HepG2 (cell line): ENCODE measurements around the gene MRPL36. TPM values are rescaled to one million over a fixed set of nuclear protein-coding genes. Genes with fewer than 3 reads are reported as not detected.

Experiments
- HNRNPK ChIP-seq: fragments of 200-400 bp; formaldehyde crosslinking; IDR thresholded peaks from 2 replicates; pipeline ENCODE4 v1.6.1; 2018; ENCODE audit warnings: low read length, low read depth, moderate library complexity, mild to moderate bottlenecking; ENCODE audit not compliant: poor library complexity, severe bottlenecking
- MEF2D ChIP-seq: sonication (generic); formaldehyde crosslinking; IDR thresholded peaks from 2 replicates; pipeline ENCODE4 v1.5.1; 2020; ENCODE audit warnings: mild to moderate bottlenecking, missing genetic modification reagents
- PTBP1 ChIP-seq: fragments of 200-400 bp; formaldehyde crosslinking; IDR thresholded peaks from 2 replicates; pipeline ENCODE4 v1.6.1; 2018; ENCODE audit warnings: low read length, low read depth; ENCODE audit not compliant: poor library complexity, severe bottlenecking
- RAD51 ChIP-seq: fragments of 450-650 bp; IDR thresholded peaks from 2 replicates; pipeline ENCODE4 v1.6.1; 2016; ENCODE audit warnings: borderline replicate concordance
- TCF7L2 ChIP-seq: IDR thresholded peaks from 2 replicates; pipeline ENCODE4 v1.6.1; 2011; ENCODE audit warnings: mild to moderate bottlenecking, low read depth, low read length, moderate library complexity
- TFE3 ChIP-seq: IDR thresholded peaks from 2 replicates; pipeline ENCODE4 v1.6.1; 2016
- ZFP91 ChIP-seq: sonication (generic); formaldehyde crosslinking; IDR thresholded peaks from 2 replicates; pipeline ENCODE4 v1.9.0; 2022; ENCODE audit warnings: missing genetic modification reagents, mild to moderate bottlenecking, borderline replicate concordance
- ZNF407 ChIP-seq: sonication (generic); formaldehyde crosslinking; IDR thresholded peaks from one replicate; pipeline ENCODE4 v1.5.1; 2020; ENCODE audit warnings: mild to moderate bottlenecking, missing genetic modification reagents; ENCODE audit errors: not compliant biosample characterization
- polyA plus RNA-seq, 8 experiments: library from polyadenylated mRNA; depleted of rRNA in 3 of 8; stranded (reverse) in 7 of 8; unstranded in 1 of 8; fragments of >200 nt; fragmentation: Illumina TruSeq in 4 of 8; extraction: Trizol in 4 of 8; gene quantifications; 2 replicates each; pipeline versions ENCODE4 v1.2.1 to v1.2.3, GENCODE V29; 2011 to 2016; ENCODE audit warnings: low read depth in 4 of 8, missing spikeins in 1 of 8, mixed read lengths in 1 of 8; ENCODE audit not compliant: insufficient read depth in 1 of 8
- total RNA-seq, 5 experiments: library from RNA; depleted of rRNA; stranded (reverse); fragments of >200 nt; fragmentation: Illumina TruSeq; extraction: Trizol; gene quantifications; 2 replicates each; pipeline ENCODE4 v1.2.3, GENCODE V29; 2016; ENCODE audit warnings: low read depth in 1 of 5
- TF ChIP-seq, protein P1 (sequence below), 2 experiments: IDR thresholded peaks; 2 replicates each; pipeline ENCODE4 v1.6.1; 2011 to 2012; ENCODE audit warnings: low read length in 2 of 2, borderline replicate concordance in 1 of 2, low read depth in 1 of 2, mild to moderate bottlenecking in 1 of 2, moderate library complexity in 1 of 2

Gene MRPL36
- total and polyA plus RNA-seq, 2 of the 13 experiments (the other 11 are each of a cell fraction or from before 2014, with no cell fraction given) = 71.3 to 113 TPM

GRCh38 chr5:1801222-1801966 lies 1.8 kb upstream of the MRPL36 start, which contains the start of gene NDUFS6 (continued):
- TF ChIP-seq ZFP91 (CRISPR knock-in tag) (peak; percentile 87), RAD51 (no peak), MEF2D (CRISPR knock-in tag) (peak; percentile 59; the same call in 1 of the 2 replicates), TFE3 (peak; percentile 55; the same call in 1 of the 2 replicates), TCF7L2 (no peak), HNRNPK (no peak), ZNF407 (CRISPR knock-in tag) (peak; percentile 52), PTBP1 (peak; percentile 60)
- TF ChIP-seq, protein P1, sequence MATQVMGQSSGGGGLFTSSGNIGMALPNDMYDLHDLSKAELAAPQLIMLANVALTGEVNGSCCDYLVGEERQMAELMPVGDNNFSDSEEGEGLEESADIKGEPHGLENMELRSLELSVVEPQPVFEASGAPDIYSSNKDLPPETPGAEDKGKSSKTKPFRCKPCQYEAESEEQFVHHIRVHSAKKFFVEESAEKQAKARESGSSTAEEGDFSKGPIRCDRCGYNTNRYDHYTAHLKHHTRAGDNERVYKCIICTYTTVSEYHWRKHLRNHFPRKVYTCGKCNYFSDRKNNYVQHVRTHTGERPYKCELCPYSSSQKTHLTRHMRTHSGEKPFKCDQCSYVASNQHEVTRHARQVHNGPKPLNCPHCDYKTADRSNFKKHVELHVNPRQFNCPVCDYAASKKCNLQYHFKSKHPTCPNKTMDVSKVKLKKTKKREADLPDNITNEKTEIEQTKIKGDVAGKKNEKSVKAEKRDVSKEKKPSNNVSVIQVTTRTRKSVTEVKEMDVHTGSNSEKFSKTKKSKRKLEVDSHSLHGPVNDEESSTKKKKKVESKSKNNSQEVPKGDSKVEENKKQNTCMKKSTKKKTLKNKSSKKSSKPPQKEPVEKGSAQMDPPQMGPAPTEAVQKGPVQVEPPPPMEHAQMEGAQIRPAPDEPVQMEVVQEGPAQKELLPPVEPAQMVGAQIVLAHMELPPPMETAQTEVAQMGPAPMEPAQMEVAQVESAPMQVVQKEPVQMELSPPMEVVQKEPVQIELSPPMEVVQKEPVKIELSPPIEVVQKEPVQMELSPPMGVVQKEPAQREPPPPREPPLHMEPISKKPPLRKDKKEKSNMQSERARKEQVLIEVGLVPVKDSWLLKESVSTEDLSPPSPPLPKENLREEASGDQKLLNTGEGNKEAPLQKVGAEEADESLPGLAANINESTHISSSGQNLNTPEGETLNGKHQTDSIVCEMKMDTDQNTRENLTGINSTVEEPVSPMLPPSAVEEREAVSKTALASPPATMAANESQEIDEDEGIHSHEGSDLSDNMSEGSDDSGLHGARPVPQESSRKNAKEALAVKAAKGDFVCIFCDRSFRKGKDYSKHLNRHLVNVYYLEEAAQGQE (IDR thresholded peaks at IDR 0.05; ENCODE audit: borderline replicate concordance in 1 of 2, low read depth in 1 of 2, low read length in 2 of 2) = peak in 1 of 2 experiments; percentile 44; a peak in 1 of 4 replicates
